Stimulated activated CD8-positive, alpha-beta memory T cell treated with anti-CD3 and anti-CD28 coated beads, Interleukin-15, amount 100 ng/mL, for 48 hours (primary cell): ENCODE measurements around the gene MRPL21.
"Not testable (repeated sequence)": the region's sequence is repeated elsewhere in the genome, so short reads cannot be mapped to it uniquely, and the experiment has no call there.

Experiments used
- DNase-seq, 2 donors: peaks; one replicate each; pipeline ENCODE4 v3.0.0-alpha.2; 2020; ENCODE audit warnings: low read depth in 2 of 2

MRPL21 gene

GRCh38 chr11:68910965-68911364 is 7.3 kb upstream of the MRPL21 start:
- DNase-seq = no peak

GRCh38 chr11:68908273-68908672 is 4.6 kb upstream of the MRPL21 start:
- DNase-seq = no peak

GRCh38 chr11:68905421-68906360 is 2.1 kb upstream of the MRPL21 start:
- DNase-seq = no peak

- DNase-seq = no peak
These were observed 716 bp upstream of the MRPL21 start for GRCh38 chr11:68904248-68904847.

- no peak for DNase-seq
These were observed 2.7 kb downstream of the MRPL21 start for GRCh38 chr11:68900835-68901381.

GRCh38 chr11:68897441-68897840 is 6.2 kb downstream of the MRPL21 start:
- no peak for DNase-seq

- DNase-seq = no peak
These were observed 7.3 kb downstream of the MRPL21 start for GRCh38 chr11:68896171-68896959.

GRCh38 chr11:68893282-68893681 is 10.3 kb downstream of the MRPL21 start:
- DNase-seq = no peak

- no peak for DNase-seq
These were observed 11.1 kb downstream of the MRPL21 start for GRCh38 chr11:68892576-68892975.

- DNase-seq = no peak
These were observed 12.2 kb downstream of the MRPL21 start for GRCh38 chr11:68891351-68891948.

- DNase-seq = no peak
These were observed 13.0 kb downstream of the MRPL21 start for GRCh38 chr11:68890490-68891231.

GRCh38 chr11:68889948-68890446 is 13.6 kb downstream of the MRPL21 start:
- DNase-seq = no peak

GRCh38 chr11:68884827-68885226 is 18.8 kb downstream of the MRPL21 start:
- not testable (repeated sequence) for DNase-seq

- no peak for DNase-seq
These were observed 21.2 kb downstream of the MRPL21 start for GRCh38 chr11:68882391-68882790.

GRCh38 chr11:68881320-68881719 is 22.3 kb downstream of the MRPL21 start:
- no peak for DNase-seq

- DNase-seq = no peak
These were observed 22.8 kb downstream of the MRPL21 start for GRCh38 chr11:68880851-68881250.

- no peak for DNase-seq
These were observed 25.6 kb downstream of the MRPL21 start for GRCh38 chr11:68878022-68878421.

- no peak for DNase-seq
These were observed 31.2 kb downstream of the MRPL21 start for GRCh38 chr11:68872216-68873003.

- no peak for DNase-seq
These were observed 33.2 kb downstream of the MRPL21 start for GRCh38 chr11:68870470-68870869.
